GM19438 (cell line): ENCODE results near the gene NMNAT2.

Experiments used
- ATAC-seq: cut with Tn5 transposase; IDR thresholded peaks from one replicate; pipeline ENCODE4 v1.9.1; 2021; ENCODE audit warnings: low read depth; ENCODE audit not compliant: unreplicated experiment

NMNAT2 gene

DNA sequence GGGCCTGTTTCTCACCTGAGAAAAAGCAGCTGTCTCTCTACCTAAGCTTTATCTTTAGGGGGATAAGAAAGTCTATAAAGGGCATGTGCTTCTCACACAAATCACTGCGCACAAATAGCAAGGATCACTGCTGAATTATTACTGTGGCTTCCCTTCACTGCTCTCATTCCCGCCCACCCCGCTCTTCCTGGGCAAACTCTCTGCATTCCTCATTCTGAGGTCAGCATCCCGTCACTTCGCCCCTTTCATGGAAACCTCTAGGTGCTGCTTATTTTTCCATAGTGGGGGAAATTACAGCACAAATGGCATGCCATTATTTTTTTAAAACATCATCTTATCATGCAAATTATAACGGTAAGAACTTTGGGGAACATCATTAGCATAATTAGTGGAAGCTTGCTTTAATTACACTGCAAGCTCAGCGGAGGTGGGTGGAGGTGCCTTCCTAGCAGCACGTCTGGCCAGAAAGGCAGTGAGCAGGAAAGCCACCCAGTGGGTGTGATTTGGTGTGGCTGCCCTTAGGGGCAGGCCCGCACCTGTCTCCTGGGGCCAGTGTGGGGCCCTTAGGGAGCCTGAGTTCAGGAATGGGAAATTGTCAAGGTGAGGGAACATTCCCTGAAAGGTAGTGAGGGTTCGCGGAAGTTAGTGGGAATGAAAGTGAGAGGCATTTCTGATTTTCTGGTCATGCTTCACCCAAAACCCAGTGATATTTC, 126.2 kb downstream of the NMNAT2 start:
- no peak for ATAC-seq

DNA sequence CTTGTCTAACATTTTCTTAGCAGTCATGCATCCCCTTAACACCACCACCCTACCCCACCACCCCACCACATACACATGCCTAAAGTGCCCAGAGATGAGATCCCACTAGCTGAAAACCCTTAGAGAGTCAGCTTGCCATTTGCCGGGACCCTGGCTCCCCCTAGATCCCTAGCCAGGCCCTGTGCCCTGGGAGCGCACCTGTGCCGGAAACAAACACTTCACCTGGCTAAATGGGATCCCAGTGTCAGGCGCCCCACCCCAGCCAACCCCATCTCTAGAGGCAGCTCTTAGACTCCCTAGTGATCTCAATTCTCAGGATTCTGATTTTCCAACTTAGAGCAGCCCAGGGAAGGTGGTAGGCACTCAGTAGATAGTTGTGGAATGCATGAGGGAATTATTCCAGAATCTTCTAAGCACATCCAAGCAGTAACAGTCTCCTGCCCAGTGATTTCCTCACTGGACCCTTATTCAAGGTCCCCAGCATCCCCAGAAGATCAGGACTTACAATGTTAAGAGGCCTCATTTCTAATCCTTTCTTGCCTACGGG, 126.9 kb downstream of the NMNAT2 start:
- no peak for ATAC-seq

GRCh38 chr1:183290628-183291027, 127.6 kb downstream of the NMNAT2 start:
- no peak for ATAC-seq

DNA sequence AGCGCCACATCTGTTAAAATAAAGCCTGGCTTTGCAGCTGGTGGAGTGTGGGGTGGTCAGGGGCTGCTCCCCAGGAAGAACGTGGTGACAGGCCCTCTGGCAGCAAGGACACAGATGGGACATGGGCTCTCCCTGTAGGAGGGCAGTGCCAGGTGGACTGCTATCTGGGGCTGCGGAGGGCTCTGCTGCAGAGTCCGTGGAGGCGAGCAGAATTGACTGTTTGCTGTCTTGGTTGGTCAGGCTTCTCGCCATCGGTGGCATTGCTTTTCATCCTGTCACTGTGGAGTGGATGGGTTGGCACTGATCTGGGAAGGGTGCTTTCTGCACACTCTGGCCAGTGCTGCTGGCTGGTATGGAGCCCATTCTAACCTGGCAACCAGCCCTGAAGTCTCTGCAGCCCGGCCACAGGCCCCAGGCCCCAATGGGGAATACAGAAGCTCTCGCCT, 129.1 kb downstream of the NMNAT2 start:
- no peak for ATAC-seq

DNA sequence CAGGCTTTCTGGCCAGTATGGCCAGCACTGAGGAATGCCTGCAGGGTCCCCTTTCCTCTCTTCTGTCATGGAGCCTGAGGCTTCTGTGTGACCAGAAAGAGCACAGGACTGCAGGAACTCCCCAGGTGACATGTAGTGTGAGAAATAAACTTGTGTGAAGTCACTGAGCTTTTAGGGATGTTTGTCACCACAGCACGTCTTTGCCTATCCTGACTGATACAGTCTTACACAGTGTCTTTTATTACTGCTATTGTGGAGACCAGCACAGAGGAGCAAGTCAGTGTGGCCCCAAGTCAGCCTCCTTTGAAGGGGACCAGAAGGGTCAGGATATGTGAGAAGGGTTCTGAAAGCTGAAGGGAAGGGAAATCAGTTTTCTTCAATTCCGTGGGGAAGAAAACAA, 129.6 kb downstream of the NMNAT2 start:
- ATAC-seq = no peak

GRCh38 chr1:183287191-183287675, 130.9 kb downstream of the NMNAT2 start:
- ATAC-seq = no peak

- ATAC-seq = no peak
Measured at GRCh38 chr1:183285746-183286145, 132.4 kb downstream of the NMNAT2 start.

GRCh38 chr1:183285256-183285655, 132.9 kb downstream of the NMNAT2 start:
- ATAC-seq = no peak

DNA sequence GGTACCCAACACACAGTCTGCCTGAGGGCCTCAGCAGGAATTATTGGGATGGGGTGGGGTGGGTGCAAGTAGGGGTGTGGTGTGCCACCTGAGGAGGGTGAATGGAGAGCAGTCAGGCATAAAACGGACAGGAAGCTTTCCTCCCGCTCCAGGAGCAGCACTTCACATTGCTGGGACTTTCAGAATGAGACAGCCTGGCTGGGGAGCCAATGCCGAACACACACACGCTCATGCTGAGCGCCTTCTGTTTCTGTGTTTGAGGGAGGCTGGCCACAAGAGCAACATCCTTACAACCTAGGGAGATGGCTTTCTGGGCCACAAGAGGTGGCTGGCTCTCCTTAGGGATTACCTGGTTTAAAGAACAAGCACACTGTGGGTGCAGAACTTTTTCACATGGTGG, 134.1 kb downstream of the NMNAT2 start:
- ATAC-seq = no peak

GRCh38 chr1:183283286-183283685, 134.9 kb downstream of the NMNAT2 start:
- no peak for ATAC-seq

- no peak for ATAC-seq
Measured at GRCh38 chr1:183282101-183282855, 135.9 kb downstream of the NMNAT2 start.

DNA sequence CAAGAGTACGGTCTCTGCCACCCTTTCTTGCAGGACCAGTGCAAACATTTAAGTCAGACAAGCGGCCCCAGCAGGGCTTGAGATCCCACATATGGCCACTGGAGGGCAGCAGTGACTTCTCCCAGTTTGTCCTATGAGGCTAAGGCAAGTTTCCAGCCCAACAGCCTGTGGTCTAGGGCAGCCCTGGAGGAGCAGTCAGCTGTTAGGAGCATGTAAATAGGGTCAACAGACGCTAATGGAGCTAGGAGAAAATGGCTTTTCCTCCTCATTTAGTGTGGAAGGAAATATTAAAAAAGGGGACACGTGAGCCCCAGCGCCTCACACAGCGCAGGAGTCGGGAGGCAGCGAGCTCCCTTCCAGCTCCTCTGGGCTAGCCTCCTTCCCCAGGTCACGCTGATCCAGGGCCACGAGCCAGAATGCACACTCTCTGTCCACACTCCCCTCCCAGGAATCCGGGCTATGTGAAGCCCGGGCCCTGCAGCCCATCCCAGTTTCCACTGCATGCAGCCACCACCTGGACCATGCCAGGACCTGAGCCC, 136.6 kb downstream of the NMNAT2 start:
- ATAC-seq = peak; percentile 71

- ATAC-seq = no peak
Measured at GRCh38 chr1:183281039-183281438, 137.1 kb downstream of the NMNAT2 start.

DNA sequence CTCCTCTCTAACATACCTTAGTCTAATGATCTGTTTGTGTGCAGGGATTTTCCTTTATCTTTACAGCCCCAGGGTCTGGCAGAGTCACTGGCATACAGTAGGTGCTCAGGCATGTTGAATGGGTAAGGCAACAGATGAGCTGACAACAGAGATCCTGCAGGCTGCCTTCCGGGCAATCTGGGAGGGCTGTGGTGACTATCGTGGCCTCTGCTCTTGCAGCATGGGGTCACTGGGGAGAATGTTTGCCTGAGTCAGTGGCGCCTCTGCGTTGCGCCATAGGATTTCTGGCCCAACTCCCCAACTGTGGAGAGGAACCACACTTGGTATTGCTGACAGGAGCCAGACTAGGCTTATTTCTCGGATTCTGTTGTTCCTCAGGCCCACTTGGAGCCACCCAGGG, 138.3 kb downstream of the NMNAT2 start:
- ATAC-seq = no peak

- no peak for ATAC-seq
Measured at GRCh38 chr1:183278739-183279591, 139.2 kb downstream of the NMNAT2 start.

GRCh38 chr1:183277821-183278738, 140.1 kb downstream of the NMNAT2 start:
- no peak for ATAC-seq

DNA sequence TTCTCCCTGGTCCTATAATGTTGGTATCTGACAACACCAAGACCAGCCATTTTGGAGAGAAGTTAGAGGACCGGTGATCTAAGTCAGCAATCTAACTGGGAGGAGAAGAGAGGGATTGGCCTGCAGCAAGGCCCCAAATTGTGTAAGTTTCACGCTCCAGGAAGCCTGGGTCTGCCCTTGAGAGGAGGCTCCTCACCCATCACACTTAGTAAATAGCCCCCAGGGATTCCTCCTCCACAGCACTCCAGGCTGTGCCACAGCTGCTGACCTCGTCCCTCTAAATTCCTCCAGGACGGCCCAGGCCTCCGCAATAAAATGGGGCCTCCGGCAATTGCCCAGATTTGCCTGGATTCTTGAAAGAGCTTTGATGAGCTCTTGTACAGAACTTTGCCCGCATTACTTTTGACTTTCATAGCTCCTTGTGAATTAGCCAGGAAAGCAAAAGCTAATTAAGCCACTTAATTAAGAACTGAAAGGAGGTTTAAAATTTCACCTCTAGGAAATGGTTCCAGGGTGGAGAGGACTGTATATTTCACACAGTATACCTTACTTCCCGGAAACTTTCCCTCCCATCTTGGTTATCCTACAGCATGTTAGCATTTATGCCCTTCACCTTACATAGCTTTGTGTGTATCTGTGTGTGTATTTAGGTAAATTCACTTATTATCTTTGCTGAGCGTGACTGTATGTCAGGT, 141.6 kb downstream of the NMNAT2 start:
- ATAC-seq = no peak

- ATAC-seq = no peak
Measured at GRCh38 chr1:183275322-183275721, 142.9 kb downstream of the NMNAT2 start.

DNA sequence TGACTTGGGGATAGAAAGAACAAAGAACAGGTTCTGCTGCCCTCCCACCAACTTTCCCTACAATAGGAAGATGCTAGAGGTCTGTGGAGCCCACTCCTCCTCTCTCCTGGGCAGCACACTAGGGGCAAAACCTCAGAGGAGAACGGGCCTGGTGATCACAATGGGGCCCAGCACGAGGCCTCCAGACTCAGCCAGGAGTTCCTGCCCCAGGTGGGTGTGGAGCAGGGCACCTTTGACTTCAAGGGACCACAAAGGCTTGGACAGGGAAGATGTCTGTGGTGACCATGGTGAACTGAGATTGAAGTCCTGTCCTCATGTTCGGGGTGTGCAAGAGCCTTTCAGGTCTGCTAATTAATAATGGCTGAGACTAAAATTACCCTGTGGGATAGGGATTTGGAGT, 143.3 kb downstream of the NMNAT2 start:
- no peak for ATAC-seq
